GM12892 (cell line): ENCODE measurements around the gene ZNF324B.

Source experiments
- POLR2A ChIP-seq: IDR thresholded peaks from 2 replicates; pipeline ENCODE4 v1.6.1; 2011; ENCODE audit warnings: low read depth, low read length, control low read depth
- POLR2AphosphoS5 ChIP-seq: IDR thresholded peaks from 2 replicates; pipeline ENCODE4 v1.6.1; 2011; ENCODE audit warnings: low read depth, low read length, control low read depth
- TAF1 ChIP-seq: IDR thresholded peaks from 2 replicates; pipeline ENCODE4 v1.6.1; 2011; ENCODE audit warnings: low read depth, mild to moderate bottlenecking, control low read depth, low read length, borderline replicate concordance

- TF ChIP-seq POLR2A (peak; percentile 91), TAF1 (peak; percentile 58; the same call in 1 of the 2 replicates), POLR2AphosphoS5 (peak; percentile 83)
These were observed 43.0 kb upstream of the ZNF324B start, which contains the start of gene ZNF584 for GRCh38 chr19:58408152-58409009.
